ENCODE measurements around the gene UNC45A.
"Not testable (repeated sequence)": the region's sequence is repeated elsewhere in the genome, so short reads cannot be mapped to it uniquely, and the experiment has no call there.

Gene UNC45A

DNA sequence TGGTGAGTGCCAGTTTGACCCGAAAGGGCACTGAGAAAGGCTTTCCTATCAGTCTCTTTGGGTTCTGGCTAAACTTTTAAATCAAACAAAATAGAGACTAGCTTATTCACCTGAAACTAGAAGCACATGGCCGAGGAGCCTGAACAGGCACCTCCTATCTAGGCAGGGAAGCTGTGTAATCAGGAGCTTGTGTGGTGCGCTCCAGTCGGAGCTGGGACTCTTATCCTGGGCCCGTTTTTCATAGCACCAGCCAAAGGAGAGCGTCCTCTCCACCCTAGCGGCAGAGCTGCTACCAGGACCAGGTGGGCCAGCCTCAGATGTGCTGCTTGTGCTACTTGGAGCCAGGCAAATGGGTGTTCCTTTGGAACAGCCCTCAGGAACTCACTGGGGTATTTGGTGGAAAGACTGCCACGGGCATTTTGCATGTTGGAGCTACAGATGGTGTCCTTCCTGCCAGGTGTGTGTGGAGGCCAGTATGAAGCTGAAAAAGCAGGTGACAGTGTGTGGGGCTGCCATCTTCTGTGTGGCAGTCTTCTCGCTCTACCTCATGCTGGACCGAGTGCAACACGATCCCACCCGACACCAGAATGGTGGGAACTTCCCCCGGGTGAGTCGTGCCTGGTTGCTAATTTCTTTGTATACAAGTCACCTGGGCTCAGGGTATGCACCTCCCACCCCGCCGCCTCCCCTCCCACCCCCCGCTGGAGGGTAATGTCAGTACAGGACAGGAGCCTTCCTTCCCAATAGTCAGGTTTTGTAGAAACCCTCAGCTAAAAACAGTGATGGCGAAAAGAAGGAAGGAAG is 31.1 kb upstream of the UNC45A start:
- no peak for DNase-seq

DNA sequence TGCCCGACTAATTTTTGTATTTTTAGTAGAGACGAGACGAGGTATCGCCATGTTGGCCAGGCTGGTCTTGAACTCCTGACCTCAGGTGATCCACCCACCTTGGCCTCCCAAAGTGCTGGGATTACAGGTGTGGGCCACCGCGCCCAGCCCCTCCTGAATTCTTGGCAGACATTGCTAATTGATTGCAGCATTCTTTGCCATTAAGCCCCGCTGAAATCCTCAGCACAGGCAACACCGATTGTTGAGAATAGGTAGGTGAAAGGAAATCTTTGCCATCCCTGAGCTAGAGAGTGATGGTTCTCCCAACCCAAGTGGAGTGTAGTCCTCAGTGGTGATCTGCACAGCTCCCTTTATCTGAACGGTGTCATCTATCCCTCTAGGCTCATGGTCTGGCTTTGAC is 30.3 kb upstream of the UNC45A start:
- no peak for DNase-seq

DNA sequence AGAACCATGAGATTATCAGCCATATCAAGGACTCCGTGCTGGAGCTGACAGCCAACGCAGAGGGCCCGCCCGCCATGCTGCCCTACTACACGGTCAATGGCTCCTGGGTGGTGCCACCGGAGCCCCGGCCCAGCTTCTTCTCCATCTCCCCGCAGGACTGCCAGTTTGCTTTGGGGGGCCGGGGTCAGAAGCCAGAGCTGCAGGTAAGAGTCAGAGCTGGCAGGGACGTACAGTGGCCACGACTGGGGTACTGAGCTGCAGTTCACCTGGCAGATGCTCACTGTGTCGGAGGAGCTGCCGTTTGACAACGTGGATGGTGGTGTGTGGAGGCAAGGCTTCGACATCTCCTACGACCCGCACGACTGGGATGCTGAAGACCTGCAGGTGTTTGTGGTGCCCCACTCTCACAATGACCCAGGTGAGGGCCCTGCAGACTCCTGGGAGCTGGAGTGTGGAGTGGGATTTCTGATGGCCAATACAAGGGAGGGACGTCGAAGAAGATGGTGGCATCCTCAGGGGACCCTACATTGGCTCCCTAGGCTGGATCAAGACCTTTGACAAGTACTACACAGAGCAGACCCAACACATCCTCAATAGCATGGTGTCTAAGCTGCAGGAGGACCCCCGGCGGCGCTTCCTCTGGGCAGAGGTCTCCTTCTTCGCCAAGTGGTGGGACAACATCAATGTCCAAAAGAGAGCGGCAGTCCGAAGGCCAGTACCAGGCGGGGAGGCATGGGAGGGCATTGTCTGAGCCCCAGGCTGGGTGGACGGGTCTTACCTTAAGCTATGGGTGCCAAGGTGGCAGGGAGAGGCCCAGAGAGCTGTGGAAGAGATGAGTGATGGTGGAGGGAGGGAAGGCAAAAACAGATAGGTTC is 29.5 kb upstream of the UNC45A start:
- DNase-seq: no peak

DNA sequence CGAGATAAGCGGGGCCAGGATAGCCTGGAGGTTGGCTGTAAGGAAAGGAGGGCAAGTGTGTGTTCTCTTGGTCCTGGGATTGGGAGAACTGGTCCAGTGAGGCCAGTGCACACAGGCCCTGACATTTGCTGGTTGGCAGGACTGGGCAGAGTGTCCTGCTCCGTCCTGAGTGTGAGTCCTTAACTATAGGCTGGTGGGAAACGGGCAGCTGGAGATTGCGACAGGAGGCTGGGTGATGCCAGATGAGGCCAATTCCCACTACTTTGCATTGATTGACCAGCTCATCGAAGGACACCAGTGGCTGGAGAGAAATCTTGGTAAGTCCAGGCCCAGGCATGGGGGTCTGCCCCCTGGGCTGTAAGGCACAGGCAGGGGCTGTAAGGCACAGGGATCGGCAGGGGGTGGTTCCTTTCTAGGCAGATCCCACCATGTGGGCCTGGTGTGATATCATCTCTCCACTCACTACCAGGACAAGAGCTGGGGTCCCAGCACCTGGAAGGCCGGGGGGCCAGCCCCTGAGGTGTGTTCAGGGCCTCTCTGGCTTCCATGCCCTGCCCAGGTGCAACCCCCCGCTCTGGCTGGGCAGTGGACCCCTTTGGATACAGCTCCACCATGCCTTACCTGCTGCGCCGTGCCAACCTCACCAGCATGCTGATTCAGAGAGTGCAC is 28.8 kb upstream of the UNC45A start:
- no peak for DNase-seq

DNA sequence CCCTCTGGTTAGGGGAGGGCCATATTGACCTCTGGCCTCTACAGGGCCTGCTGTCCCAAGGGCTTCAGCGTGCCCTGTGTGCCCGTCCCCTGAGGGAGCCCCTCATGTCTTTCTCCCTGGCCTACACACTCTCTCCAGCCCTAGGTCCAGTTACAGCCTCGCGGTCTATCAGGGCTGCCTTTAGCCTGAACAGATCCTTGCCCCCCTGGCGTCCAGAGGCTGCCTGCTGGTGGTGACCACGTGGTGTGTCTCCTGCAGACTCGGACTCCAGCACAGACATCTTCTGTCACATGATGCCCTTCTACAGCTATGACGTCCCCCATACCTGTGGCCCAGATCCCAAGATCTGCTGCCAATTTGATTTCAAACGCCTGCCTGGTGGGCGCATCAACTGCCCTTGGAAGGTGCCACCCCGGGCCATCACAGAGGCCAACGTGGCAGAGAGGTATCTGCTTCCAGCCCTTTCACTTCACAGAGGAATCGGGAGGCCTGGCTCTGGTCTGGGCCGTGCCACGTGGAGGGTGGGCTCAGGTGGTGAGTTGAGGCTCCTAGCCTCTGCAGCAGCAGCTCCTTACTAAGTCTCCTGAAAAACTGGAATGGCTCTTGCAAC is 27.9 kb upstream of the UNC45A start:
- no peak for DNase-seq

DNA sequence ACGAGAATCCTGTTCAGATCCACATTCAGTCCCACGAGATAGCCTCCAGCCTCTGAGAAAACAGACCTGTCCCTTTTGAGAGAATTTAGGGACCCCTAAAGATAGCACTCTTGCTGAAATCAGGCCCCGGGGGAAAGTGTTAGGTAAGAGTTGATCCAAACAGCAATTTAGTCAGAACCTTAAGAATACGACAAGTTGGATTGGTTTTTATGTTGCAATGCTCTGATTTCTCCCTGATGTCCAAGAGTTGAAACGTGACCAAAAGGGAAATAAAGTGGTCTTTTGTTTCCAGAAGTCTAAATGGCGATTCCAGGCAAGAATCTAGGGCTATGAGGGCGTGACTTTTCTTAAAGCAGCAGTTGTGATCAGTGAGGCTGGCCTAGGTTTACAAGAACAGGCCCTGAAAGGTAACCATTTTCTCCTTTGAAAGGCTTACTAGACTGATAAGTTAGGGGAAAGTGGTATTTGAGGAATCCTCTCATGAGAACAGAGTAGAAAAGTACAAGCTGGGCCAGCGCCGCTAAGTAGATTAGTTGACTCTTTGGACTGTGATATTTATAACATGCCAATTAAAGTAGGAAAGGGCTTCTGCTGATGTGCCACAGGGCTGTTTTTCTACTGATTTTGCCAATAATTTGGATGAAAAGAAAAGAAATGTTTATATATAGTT is 27.1 kb upstream of the UNC45A start:
- DNase-seq: no peak

DNA sequence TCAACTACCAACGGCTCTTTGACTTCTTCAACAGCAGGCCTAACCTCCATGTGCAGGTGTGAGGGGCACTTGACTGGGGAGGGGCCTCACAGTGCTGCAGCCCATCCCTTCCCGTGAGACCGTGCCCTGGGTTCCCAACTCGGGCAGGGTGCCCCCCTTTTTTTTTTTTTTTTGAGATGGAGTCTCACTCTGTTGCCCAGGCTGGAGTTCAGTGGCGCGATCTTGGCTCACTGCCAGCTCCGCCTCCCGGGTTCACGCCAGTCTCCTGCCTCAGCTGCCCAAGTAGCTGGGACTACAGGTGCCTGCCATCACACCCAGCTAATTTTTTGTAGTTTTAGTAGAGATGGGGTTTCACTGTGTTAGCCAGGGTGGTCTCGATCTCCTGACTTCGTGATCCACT is 25.6 kb upstream of the UNC45A start:
- DNase-seq: not testable (repeated sequence)

DNA sequence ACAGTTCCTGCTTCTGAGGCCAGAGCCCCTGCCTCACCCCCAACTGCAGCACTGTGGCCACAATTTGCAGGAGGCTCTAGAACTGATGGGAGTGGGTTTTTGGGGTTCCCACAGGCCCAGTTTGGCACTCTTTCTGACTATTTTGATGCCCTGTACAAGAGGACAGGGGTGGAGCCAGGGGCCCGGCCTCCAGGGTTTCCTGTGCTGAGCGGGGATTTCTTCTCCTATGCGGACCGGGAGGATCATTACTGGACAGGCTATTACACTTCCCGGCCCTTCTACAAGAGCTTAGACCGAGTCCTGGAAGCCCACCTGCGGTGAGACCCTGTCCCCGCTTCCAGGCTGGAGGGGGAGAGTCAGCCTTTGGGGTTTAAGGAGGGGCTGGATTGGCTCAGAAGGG is 25.1 kb upstream of the UNC45A start:
- no peak for DNase-seq

DNA sequence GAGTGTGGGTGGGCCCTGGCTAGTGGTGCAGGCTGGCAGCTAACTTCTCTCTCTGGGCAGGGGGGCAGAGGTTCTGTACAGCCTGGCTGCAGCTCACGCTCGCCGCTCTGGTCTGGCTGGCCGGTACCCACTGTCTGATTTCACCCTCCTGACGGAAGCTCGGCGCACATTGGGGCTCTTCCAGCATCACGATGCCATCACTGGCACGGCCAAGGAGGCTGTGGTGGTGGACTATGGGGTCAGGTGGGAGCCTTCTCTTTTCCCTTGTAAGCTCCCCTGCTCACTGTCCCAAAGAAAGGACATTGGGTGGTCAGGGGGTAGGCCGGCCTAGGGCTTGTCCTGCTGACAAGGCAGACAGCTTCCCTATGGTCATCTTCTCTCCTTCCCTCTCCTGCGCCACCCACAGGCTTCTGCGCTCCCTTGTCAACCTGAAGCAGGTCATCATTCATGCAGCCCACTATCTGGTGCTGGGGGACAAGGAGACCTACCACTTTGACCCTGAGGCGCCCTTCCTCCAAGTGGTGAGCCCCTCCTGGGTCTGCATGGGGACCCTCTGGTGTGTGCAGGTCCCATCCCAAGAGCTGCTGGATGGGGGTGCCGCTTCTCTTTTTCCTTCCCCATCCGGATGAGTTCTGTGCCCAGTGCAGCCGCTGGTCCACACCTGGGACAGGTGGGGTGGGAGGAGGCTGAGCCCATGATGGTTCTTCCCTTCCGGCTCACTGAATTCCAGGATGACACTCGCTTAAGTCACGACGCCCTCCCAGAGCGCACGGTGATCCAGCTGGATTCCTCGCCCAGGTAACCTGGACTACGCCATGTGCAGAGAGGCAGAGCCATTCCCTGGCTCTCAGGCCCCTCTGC is 24.4 kb upstream of the UNC45A start:
- no peak for DNase-seq

DNA sequence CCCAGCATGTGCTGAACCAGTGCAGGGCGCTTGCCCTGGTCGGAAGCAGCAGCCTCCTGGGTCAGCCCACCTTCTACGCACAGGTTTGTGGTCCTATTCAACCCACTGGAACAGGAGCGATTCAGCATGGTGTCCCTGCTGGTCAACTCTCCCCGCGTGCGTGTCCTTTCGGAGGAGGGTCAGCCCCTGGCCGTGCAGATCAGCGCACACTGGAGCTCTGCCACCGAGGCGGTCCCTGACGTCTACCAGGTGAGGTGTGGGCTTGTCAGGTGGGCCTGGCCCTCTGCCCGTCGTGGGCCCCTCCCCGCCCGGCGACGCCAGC is 23.8 kb upstream of the UNC45A start:
- no peak for DNase-seq

DNA sequence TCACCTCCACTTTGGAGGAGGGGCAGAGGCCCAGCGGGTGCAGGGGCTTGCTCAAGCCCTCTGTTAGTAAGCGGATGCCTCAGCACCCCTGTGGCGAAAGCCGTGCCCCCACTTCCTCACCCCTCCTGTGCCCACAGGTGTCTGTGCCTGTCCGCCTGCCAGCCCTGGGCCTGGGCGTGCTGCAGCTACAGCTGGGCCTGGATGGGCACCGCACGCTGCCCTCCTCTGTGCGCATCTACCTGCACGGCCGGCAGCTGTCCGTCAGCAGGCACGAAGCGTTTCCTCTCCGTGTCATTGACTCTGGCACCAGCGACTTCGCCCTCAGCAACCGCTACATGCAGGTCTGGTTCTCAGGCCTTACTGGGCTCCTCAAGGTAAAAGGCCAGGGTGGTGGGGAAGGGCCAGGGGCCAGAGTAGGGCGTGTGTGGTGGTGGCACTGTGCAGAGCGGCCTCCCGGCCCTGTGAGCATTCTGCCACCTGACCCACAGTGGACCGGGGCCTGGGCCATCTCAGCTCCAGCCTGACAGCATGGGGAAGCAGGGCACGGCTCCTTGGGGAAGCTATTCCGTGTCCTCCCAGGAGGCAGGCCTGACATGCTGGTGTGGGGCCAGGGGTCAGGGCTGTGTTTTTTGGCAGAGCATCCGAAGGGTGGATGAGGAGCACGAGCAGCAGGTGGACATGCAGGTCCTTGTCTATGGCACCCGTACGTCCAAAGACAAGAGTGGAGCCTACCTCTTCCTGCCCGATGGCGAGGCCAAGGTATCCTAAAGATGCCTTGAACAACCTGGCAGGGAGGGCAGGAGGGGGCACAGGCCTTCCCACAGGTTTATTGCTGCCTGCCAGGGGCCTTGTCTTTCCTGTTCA is 22.9 kb upstream of the UNC45A start:
- DNase-seq: no peak

DNA sequence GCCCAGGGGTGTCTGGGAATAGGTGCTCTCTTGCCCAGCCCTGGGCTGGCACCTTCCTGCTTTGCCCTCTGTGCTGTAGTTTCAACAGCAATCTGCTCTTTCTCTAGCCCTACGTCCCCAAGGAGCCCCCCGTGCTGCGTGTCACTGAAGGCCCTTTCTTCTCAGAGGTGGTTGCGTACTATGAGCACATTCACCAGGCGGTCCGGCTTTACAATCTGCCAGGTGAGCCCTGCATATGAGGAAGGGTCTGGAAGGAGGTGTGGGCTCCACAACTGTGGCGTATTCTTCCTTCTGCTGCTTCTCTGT is 22.4 kb upstream of the UNC45A start:
- DNase-seq: no peak

DNA sequence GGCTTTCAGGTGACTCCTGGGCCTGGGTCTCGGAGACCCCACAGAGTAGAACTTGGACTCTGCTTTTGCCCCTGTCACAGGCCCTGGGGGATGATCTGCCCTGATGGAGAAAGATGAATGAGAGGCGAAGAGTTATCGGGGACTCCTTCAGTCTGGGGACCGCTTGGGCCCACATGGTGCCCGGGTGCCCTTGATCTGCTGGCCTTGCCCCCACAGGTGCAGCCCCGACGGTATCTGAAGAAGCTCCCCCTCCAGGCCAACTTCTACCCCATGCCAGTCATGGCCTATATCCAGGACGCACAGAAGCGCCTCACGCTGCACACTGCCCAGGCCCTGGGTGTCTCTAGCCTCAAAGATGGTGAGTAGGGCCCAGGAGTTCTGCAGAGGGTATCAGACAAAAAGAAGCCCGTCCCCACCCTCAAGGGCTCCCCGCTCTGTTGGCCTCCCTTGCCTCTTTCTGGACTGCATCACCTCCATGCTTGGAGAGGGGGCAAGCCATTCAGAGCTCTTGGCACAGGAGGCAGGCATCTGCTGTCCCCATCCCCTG is 21.6 kb upstream of the UNC45A start:
- no peak for DNase-seq

DNA sequence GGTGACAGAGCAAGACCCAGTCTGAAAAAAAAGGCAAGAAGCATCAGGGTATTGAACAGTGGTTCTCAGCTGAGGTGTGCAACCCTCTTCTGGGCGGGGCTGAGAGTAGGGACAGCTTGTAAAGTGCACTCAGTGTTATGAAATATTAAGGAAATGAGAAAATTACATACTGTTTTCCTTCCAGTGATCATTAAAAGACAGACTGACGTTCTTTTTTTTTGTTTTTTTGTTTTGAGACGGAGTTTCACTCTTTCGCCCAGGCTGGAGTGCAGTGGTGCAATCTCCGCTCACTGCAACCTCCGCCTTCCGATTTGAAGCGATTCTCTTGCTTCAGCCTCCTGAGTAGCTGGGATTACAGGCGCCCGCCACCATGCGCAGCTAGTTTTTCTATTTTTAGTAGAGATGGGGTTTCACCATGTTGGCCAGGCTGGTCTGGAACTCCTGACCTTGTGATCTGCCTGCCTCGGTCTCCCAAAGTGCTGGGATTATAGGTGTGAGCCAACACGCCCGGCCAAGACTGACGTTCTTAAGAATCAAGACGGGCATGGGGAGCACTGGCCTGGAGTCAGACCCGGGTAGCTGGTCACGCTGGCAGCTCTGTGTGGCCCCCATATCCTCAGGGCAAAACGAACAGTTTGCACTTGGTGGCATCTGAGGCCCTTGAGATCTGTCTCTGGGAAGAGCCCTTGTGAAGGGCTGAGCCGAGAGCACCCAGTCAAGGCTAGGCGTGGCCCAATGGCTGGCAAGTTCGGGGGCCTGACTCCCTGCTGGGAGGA is 20.6 kb upstream of the UNC45A start:
- no peak for DNase-seq

DNA sequence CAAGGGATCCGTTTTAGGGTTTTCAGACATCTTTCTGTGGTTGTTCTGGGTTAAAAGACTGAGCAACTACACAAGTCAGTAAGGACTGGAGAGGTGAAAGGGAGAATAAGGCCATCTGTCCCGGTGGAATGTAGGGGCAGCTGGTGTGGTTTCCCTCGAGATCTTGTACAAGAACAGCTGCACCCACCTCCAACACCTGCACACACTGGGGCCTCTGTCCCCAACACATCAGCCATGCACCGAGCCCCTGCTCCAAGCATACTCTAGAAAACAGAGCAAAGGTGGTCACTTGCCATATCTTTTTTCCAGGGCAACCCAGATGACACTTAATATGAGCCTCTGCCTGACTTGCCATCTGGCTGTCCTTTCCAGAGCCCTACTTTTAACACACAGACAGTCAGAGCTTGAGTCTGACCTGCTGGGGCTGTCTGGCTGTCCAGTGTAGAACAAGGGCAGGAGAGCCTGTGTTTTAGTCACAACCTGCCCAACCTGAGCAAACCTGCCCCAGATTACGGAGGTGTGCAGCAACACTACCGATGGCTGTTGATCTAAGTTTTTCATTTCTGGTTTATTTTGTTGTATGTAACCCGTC is 19.8 kb upstream of the UNC45A start:
- no peak for DNase-seq

DNA sequence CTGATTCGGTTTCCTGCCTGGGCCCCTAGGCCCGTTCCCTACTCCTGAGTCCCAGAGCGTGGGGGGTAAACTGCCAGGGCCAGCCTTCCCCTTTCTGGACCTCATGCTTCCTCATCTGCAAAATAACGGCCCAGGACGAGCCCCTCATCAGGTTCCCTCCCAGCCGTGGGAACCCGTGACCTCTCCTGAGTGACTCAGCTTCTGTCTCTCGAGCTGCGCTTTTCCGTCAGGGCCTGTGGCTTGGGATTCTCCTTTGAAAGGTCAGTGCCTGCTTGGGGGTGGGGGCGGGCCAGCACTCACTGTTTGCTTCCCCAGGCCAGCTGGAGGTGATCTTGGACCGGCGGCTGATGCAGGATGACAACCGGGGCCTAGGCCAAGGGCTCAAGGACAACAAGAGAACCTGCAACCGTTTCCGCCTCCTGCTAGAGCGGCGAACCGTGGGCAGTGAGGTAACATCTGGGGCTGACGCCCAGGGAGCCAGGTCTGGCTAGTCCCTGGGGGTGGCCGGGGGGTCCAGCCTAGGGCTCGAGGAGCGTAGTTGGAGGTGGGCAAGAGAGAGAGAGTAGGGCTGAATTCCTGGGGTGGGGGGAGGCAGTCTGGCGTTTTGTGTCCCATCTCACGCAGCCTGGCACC is 19.2 kb upstream of the UNC45A start:
- DNase-seq: no peak

DNA sequence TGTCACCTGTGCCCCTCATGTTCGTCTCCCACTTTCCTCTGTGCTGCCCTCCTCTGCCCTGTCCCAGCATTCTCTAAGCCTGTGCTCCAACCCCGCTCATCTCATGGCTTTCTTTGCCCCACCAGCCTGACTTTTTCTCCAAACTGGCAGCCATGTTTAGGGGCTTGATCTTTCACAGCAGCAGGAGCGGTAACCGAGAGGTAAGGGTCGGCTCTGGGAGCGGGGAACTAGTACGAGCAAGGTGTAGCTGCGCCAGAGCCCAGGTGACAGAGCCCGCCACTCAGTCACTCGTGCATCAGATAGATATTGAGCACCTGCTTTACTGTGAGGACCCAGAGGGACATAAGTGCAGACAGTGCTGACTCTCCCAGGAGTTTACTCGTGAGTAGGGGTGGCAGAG is 18.6 kb upstream of the UNC45A start:
- no peak for DNase-seq

DNA sequence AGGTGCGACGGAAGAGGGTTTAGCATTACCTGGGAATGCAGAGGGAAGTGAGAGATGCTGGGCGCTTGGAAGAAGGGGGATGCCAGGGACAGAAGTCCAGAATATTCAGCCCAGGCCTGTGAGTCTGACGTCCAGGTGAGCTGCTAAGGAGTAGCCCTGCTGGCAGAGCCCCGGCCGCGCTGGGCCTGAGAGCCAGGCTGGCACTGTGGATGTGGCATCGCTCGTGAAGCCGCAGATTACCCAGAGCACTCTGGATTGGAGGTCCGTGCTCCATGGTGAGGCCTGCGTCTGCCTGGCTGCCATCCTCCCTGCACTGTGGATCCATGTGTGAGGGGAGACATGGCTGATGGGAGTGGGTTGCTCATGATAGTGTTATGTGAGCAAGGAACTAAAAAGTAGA is 17.5 kb upstream of the UNC45A start:
- DNase-seq: no peak

Measured in NCI-H1436 (cell line).